SIG-M5 treated with dmso at 0.1 percent for 504 hours (cell line): ENCODE results near the gene PRDX4.
"Not testable (repeated sequence)": the region's sequence is repeated elsewhere in the genome, so short reads cannot be mapped to it uniquely, and the experiment has no call there.

Source experiments
- DNase-seq: peaks from one replicate; lab custom pipeline; 2025; ENCODE audit not compliant: unreplicated experiment; lab: John Stamatoyannopoulos, UW

Gene PRDX4

DNA sequence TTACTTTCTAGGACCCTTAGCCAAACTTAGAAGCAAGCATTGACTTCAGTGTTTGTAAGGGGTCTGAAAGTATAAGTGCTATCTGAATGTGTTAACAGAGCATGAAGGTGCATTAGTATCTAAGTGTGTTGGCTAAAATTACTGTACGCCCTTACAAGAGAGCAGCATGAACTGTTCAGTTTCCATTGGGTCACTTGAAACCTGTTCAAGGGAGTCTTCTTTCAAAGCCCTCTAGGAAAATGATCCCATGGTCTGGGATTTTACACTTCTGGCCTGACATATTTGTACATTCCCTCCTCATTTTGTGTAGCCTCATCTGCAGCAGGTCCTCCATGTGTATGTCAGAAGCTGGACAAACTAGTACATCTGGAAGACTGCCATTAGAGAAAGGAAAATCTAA lies 3.2 kb downstream of the PRDX4 start:
- no peak for DNase-seq

DNA sequence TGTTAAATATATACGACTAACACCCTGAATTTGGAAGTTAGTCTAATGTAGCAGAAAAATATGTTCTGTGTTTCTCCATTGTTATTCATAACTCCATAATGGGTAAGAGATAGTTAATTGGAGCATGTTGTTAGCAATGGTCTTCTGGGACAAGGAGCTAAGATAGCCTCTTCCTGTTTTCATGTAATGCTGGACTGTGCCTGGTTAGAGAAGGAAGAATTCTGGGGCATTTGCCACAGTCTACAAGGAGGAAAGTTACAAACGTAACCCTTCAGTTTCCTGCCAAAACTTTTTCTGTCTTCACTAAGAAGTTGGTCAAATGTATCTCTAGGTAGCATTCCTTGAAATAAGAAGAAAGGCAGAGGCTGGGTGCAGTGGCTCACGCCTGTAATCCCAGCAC lies 5.8 kb downstream of the PRDX4 start:
- no peak for DNase-seq

DNA sequence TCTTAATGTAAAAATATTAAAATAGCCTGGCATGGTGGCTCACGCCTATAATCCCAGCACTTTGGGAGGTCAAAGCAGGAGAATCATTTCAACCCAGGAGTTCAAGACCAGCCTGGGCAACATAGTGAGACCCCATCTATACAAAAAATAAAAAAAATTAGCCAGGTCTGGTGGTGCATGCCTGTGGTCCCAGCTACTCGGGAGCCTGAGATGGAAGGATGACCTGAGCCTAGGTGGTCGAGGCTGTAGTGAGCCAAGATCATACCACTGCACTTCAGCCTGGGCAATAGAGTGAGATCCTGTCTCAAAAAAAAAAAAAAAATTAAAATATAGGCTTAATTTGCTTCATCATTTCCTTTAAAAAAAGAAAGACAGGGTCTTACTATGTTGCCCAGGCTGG lies 9.2 kb downstream of the PRDX4 start:
- DNase-seq, result not testable (repeated sequence)

DNA sequence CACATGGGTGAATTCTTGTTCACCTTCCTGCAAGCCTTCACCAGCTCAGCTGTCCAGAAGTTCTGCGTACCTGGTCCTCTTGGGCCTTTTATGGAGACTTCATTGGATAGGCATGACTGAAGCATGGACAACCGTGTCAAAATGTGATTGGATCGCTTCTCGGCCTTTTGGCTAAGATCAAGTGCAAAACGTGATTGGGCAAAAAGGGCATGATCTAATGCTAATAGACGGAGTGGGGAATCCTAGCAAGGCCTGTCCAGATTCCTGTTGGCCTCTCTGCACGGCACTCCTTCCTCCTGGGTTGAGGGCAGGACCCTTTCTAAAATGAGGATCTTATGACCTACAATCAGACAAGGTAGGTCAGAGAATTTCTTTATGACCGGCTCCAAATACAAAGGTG lies 24.9 kb downstream of the PRDX4 start:
- DNase-seq, result no peak

DNA sequence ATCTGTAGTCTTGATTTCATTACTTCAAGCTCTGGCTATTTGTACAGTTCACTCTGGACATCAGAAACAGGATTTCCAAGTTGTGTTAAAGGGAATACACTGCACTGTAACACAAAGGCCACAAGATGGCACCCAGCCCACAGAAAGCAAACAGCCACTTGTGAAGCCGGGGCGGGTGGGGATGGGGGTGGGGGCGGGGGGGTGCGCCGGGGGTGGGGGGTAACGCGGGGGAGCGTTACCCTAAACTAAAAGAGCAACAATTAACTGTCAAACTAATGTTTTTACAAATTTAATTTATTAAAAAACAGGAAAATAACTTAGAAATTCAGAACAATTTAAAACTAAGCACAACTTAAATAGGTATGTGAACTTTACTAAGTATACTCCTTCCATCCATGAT lies 27.3 kb downstream of the PRDX4 start:
- peak; percentile 50 for DNase-seq

DNA sequence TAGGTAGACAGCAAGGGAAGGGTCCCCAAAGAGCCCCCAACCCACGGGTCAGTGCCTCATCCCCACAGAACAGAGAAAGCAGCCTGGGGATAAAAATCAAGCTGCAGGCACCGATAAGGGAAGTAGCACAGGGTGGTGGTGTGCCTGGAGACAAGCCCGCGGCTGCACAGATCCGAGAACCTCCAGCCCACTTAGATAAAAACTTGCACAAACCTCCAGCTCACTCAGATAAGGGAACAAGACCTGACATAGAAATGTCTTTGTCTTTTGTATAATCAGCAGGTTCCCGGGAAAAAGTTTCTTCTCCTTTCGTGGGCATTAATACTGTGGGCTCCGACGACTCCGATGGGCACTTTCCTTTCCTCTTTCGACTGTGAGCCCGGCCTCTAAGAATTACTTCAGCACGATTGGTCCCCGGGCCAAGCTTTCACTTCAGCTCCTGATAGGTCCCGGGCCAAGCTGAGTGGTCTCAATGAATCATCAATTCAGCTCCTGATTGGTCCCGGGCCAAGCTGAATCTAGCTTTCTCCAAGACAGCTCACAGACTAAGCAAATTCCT lies 32.4 kb downstream of the PRDX4 start:
- DNase-seq, result peak; percentile 57

DNA sequence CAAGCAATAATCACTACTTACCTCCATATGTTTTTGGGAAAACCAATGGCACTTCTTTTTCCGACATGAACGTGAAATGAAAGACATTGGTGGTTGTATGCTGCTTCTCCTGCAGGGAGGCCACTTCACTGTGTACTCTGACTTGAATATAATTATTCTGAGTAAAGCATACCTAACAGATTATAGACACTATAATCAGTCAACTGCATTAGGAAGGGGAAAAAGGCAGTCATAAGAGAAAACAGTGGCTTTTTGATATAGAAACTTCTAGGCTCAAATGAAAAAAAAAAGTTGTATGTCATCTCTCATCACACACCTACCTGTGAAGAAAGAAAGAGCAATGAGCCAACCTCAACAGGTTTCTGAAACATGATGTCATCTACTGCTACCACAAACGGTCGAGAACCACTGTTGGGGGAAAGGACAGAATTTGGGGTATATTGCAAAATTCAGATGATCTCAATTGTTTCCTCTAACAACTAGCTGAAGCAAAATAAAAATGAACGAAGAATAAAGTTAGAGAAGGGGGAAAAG lies 37.4 kb downstream of the PRDX4 start:
- DNase-seq, result no peak

DNA sequence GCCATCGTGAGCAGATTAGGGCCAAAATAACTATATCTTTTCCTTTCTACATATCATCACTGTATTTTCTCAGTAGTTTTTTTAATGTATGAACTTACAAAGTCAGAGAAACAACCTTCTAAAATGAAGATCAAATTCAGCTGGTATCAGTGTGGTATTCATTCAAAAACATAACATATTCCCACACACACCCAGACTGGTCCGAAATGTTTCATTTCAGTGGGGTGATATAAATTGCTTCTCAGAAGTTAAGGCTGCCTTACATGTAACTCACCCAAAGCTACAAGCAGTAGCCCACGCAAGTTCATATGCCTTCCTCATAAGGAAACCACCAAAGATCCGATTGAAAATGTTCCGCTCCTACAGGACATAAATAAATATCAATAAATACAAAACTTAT lies 37.9 kb downstream of the PRDX4 start:
- DNase-seq, result no peak

DNA sequence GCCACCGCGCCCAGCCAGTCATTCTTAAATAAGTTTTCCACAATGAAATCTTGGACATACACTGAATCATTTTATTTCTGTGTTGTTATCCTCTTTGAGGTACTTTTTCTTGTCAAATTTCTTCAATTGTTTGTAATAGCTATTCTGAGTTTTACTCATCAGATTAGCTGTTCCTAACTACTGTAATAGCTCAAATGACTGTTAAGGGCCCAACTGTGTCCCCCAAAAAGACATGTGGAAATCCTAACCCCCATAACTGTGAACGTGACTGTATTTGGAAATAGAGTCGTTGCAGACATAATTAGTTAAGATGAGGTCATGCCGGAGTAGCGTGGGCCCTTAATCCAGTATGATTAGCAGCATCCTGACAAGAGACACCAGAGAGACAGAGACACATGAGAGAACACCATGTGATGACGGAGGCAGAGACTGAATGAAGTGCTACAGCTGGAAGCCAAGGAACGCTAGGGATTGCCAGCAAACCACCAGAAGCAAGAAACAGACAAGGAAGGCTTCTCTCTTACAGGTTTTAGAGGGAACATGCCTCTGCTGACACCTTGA lies 52.9 kb downstream of the PRDX4 start:
- DNase-seq, result no peak

DNA sequence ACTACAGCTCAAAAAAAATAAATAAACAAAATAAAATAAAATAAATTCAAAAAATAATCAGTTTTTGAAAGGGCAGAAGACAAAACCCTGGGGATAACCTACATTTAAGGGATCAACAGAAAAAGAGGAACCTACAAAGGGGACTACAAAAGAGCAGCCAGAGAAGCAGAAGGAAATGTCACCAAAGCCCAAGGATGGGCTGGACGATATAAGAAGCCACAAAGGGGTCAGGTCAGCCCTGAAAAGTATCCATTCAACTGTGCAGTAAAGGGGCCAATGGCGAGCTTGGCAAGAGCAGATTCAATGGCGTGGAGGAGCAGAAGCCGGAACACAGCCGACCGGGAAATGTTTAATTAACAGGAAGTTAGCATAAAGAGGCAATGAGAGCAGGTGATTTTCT lies 58.9 kb downstream of the PRDX4 start:
- DNase-seq, result no peak

DNA sequence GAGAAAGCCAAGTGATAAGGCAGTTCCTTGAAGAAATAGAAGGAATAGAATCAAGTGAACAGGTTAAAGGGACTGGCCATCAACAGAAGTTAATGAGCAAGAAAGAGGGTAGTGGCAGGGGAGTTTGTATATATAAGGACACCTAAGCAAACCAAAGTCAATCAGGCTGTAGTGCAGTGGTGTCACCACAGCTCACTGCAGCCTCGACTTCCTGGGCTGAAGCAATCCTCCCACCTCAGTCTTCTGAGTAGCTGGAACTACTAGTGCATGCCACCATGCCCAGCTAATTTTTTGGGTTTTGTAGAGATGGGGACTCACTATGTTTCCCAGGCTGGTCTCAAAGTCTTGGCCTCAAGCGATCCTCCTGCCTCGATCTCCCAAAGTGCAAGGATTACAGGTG lies 59.9 kb downstream of the PRDX4 start:
- DNase-seq, result no peak

DNA sequence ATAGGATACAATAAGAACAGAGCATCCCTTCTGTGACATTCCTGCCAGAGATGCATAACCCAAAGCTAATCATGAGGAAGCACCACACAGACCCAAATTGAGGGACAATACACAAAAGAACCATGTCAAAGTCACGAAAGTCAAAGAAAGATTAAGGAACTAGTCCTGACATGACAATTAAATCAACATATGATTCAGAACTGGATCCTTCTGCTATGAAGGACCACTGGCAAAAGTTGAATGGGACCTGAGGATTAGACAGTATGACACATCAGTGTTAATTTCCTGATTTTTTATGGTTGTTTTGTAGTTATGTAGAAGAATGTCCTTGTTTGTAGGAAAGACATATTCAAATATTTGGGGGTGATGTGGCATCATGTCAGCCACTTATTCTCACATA lies 61.9 kb downstream of the PRDX4 start:
- DNase-seq, result no peak

DNA sequence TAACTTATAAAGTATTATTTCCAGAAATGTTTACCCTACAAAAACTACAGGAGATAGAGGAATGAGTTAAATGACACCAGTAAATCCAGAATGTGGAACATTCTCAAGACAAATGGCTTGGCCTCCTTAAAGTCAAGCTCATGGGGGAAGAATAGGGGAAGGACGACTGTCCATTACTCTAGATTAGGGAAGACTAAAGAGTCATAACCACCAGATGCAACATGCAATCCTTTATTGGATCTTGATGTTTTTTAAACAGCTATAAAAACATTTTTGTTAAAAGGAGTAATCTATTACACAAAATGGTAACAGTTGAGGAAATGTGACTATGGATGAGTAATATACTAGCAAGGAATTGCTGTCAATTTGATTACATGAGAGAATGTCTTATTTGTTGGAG lies 64.7 kb downstream of the PRDX4 start:
- DNase-seq, result no peak

DNA sequence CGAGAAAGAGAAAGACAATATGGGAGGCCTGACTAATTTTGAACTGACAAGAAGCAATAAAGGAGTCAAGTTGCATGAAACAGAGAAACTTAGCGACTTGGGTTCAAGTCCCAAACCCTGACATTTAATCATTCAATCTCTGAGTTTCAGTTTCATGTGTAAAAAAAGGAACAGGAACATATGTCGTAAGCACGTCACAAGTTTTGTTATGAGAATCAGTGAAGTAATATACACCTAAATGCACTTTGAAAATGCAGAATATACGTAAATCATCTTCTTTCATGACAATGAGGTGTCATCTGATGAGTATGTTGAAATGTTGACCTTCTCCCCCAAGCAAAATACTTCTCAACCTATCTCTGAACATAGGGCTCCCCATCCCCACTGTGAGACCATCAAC lies 65.4 kb downstream of the PRDX4 start:
- DNase-seq, result peak; percentile 17
